H1 (cell line): Measurements from ENCODE around the gene ARHGAP1. TPM values are rescaled to one million over a fixed set of nuclear protein-coding genes. Genes with fewer than 3 reads are reported as not detected.

Source experiments
- CTCF ChIA-PET: fragments of 300-600 bp; sonication (Branson Sonifier 250); formaldehyde crosslinking; loops from one replicate; lab custom pipeline; 2021; ENCODE audit not compliant: partially characterized antibody; lab: Charles Lee
- POLR2A ChIA-PET: fragments of 300-600 bp; sonication (Branson Sonifier 250); formaldehyde crosslinking; loops from one replicate; lab custom pipeline; 2021; ENCODE audit warnings: inconsistent platforms; ENCODE audit not compliant: partially characterized antibody; lab: Charles Lee
- DNase-seq, 2 experiments: peaks; one replicate each; pipeline versions ENCODE4 v3.0.0 to v3.0.0-alpha.2; 2010 to 2022; ENCODE audit warnings: low spot score in 2 of 2, low read depth in 1 of 2, mixed read lengths in 1 of 2
- FAIRE-seq: peaks from 2 replicates; lab custom pipeline; 2011; peaks lifted over from hg19 to GRCh38; lab: Jason Lieb, UNC
- H2AFZ ChIP-seq: 2 replicates; pipeline ENCODE4 v1.8.1; 2012; ENCODE audit warnings: low read length, inconsistent platforms
- H2AK5ac ChIP-seq: 2 replicates; pipeline ENCODE4 v1.6.1; 2013; ENCODE audit warnings: low read depth, low read length
- H2BK120ac ChIP-seq: replicated peaks from 2 replicates; pipeline ENCODE3; 2013; ENCODE audit warnings: low read depth, low read length, inconsistent platforms
- H2BK12ac ChIP-seq: 2 replicates; pipeline ENCODE4 v1.6.1; 2013; ENCODE audit warnings: low read depth, low read length
- H2BK15ac ChIP-seq: 2 replicates; pipeline ENCODE4 v1.6.1; 2013; ENCODE audit warnings: low read length
- H2BK20ac ChIP-seq: 2 replicates; pipeline ENCODE4 v1.6.1; 2013; ENCODE audit warnings: low read length
- H2BK5ac ChIP-seq: 2 replicates; pipeline ENCODE4 v1.6.1; 2013; ENCODE audit warnings: low read depth, low read length
- H3K14ac ChIP-seq: 2 replicates; pipeline ENCODE4 v1.6.1; 2013; ENCODE audit warnings: inconsistent platforms; ENCODE audit not compliant: insufficient read length
- H3K18ac ChIP-seq: 2 replicates; pipeline ENCODE4 v1.6.1; 2013; ENCODE audit warnings: low read length; ENCODE audit errors: extremely low read depth
- H3K23ac ChIP-seq: 2 replicates; pipeline ENCODE4 v1.6.1; 2013; ENCODE audit warnings: inconsistent platforms; ENCODE audit not compliant: insufficient read length
- H3K23me2 ChIP-seq: 2 replicates; pipeline ENCODE4 v1.6.1; 2013; ENCODE audit warnings: low read depth, low read length
- H3K27ac ChIP-seq: 2 replicates; pipeline ENCODE4 v1.6.1; 2011; ENCODE audit warnings: low read depth, low read length, inconsistent platforms
- H3K27me3 ChIP-seq, 4 experiments: replicated peaks in 1 of 4; 1 replicate in 1 of 4; 2 replicates in 3 of 4; pipeline versions ENCODE4 v1.6.1 to v1.8.1; 2011 to 2013; ENCODE audit warnings: low read length in 3 of 4, mild to moderate bottlenecking in 3 of 4, inconsistent platforms in 2 of 4, mixed read lengths in 2 of 4, moderate library complexity in 1 of 4; ENCODE audit not compliant: control insufficient read depth in 3 of 4, insufficient read depth in 3 of 4; ENCODE audit errors: extremely low read depth in 1 of 4
- H3K36me3 ChIP-seq, 4 experiments: 2 replicates each; pipeline versions ENCODE4 v1.6.1 to v1.8.1; 2011 to 2013; ENCODE audit warnings: mild to moderate bottlenecking in 4 of 4, low read length in 3 of 4, moderate library complexity in 2 of 4, control low read depth in 1 of 4, inconsistent platforms in 1 of 4; ENCODE audit not compliant: insufficient read depth in 4 of 4, control insufficient read depth in 2 of 4
- H3K4ac ChIP-seq: replicated peaks from 2 replicates; pipeline ENCODE3; 2013; ENCODE audit warnings: low read length, low read depth, mixed read lengths, inconsistent platforms; ENCODE audit not compliant: insufficient read length
- H3K4me1 ChIP-seq, 4 experiments: replicated peaks in 1 of 4; 1 replicate in 1 of 4; 2 replicates in 3 of 4; pipeline versions ENCODE4 v1.6.1 to v1.8.1; 2011 to 2013; ENCODE audit warnings: low read length in 3 of 4, inconsistent platforms in 2 of 4, mixed read lengths in 1 of 4; ENCODE audit not compliant: insufficient read depth in 4 of 4, control insufficient read depth in 3 of 4
- H3K4me2 ChIP-seq, 2 experiments: 2 replicates each; pipeline versions ENCODE4 v1.6.1 to v1.8.1; 2011 to 2013; ENCODE audit warnings: low read depth in 2 of 2, low read length in 2 of 2, control low read depth in 1 of 2, inconsistent platforms in 1 of 2, mild to moderate bottlenecking in 1 of 2; ENCODE audit not compliant: insufficient read depth in 1 of 2
- H3K4me3 ChIP-seq, 4 experiments: fragments of 200-600, 300-600 bp in 1 of 4; sonication (generic), shearing (Covaris generic), sonication (Bioruptor Twin) in 1 of 4; 2 replicates each; pipeline versions ENCODE4 v1.5.1 to v1.8.1; 2011 to 2016; ENCODE audit warnings: low read length in 4 of 4, low read depth in 3 of 4, control low read depth in 2 of 4, inconsistent platforms in 2 of 4, mild to moderate bottlenecking in 2 of 4, mixed read lengths in 1 of 4, moderate library complexity in 1 of 4; ENCODE audit not compliant: insufficient read depth in 2 of 4; ENCODE audit errors: extremely low read depth in 1 of 4
- H3K56ac ChIP-seq: replicated peaks from 2 replicates; pipeline ENCODE3; 2013; ENCODE audit warnings: low read depth, mild to moderate bottlenecking, mixed read lengths, low read length, inconsistent platforms; ENCODE audit not compliant: insufficient read length
- H3K79me1 ChIP-seq: 2 replicates; pipeline ENCODE4 v1.6.1; 2013; ENCODE audit warnings: low read depth, low read length, control low read depth
- H3K79me2 ChIP-seq, 2 experiments: 2 replicates each; pipeline versions ENCODE4 v1.6.1 to v1.8.1; 2012 to 2013; ENCODE audit warnings: low read length in 2 of 2, mild to moderate bottlenecking in 2 of 2, inconsistent platforms in 1 of 2; ENCODE audit not compliant: insufficient read depth in 2 of 2, control insufficient read depth in 1 of 2
- H3K9ac ChIP-seq, 4 experiments: replicated peaks in 1 of 4; 1 replicate in 1 of 4; 2 replicates in 3 of 4; pipeline versions ENCODE4 v1.6.1 to v1.8.1; 2011 to 2013; ENCODE audit warnings: low read depth in 3 of 4, low read length in 3 of 4, control low read depth in 2 of 4, mild to moderate bottlenecking in 2 of 4, moderate library complexity in 2 of 4, inconsistent platforms in 1 of 4; ENCODE audit errors: extremely low read depth in 1 of 4
- H3K9me3 ChIP-seq, 2 experiments: 2 replicates each; pipeline versions ENCODE4 v1.6.1 to v1.8.1; 2012 to 2013; ENCODE audit warnings: mild to moderate bottlenecking in 2 of 2, moderate library complexity in 2 of 2, control low read depth in 1 of 2, inconsistent platforms in 1 of 2, low read depth in 1 of 2, low read length in 1 of 2, mixed read lengths in 1 of 2; ENCODE audit not compliant: insufficient read depth in 2 of 2
- H4K20me1 ChIP-seq, 2 experiments: replicated peaks in 1 of 2; 2 replicates each; pipeline versions ENCODE3 to v1.8.1; 2011 to 2013; ENCODE audit warnings: inconsistent platforms in 2 of 2, low read length in 2 of 2, mild to moderate bottlenecking in 1 of 2; ENCODE audit not compliant: insufficient read depth in 2 of 2, control insufficient read depth in 1 of 2
- H4K5ac ChIP-seq: 2 replicates; pipeline ENCODE4 v1.6.1; 2013; ENCODE audit warnings: low read length, low read depth, mixed read lengths, inconsistent platforms; ENCODE audit not compliant: insufficient read length
- H4K8ac ChIP-seq: 2 replicates; pipeline ENCODE4 v1.8.0; 2013; ENCODE audit warnings: mild to moderate bottlenecking, moderate library complexity, low read length, inconsistent platforms; ENCODE audit not compliant: insufficient read depth; ENCODE audit errors: extremely low read depth
- H4K91ac ChIP-seq: replicated peaks from 2 replicates; pipeline ENCODE3; 2013; ENCODE audit warnings: low read length, mixed read lengths, inconsistent platforms; ENCODE audit not compliant: insufficient read length
- EGR1 ChIP-seq: IDR thresholded peaks from 2 replicates; pipeline ENCODE4 v1.6.1; 2011; ENCODE audit warnings: low read depth, low read length, borderline replicate concordance
- EZH2 ChIP-seq: fragments of 200-600 bp; sonication (generic); IDR thresholded peaks from 2 replicates; pipeline ENCODE4 v1.7.1; 2012; ENCODE audit warnings: low read depth, mild to moderate bottlenecking, moderate library complexity, low read length, inconsistent platforms; ENCODE audit not compliant: severe bottlenecking
- HDAC6 ChIP-seq: IDR thresholded peaks from one replicate; pipeline ENCODE4 v1.7.1; 2012; ENCODE audit warnings: low read depth, mild to moderate bottlenecking, inconsistent platforms, low read length, moderate library complexity
- SIRT6 ChIP-seq: IDR thresholded peaks from one replicate; pipeline ENCODE4 v1.7.1; 2012; ENCODE audit warnings: low read length, inconsistent platforms
- WGBS, 2 experiments: shearing (Covaris generic) in 1 of 2; methylation state at CpG; one replicate each; pipeline versions ENCODE4 v1.1.6 to v1.1.7; 2013 to 2015; ENCODE audit warnings: low lambda C conversion rate in 2 of 2, mixed read lengths in 2 of 2, inconsistent platforms in 1 of 2, low coverage in 1 of 2, missing lambda C conversion rate in 1 of 2; ENCODE audit not compliant: insufficient replicate concordance in 2 of 2, insufficient coverage in 1 of 2, insufficient read length in 1 of 2; ENCODE audit errors: extremely low coverage in 1 of 2, missing lambda C conversion rate in 1 of 2; 5-methylcytosine and 5-hydroxymethylcytosine counted together
- polyA plus RNA-seq, 7 experiments: library from polyadenylated mRNA; depleted of rRNA in 3 of 7; stranded (reverse) in 5 of 7; unstranded in 2 of 7; fragments of >200 nt in 5 of 7; fragments of 200-250 nt in 2 of 7; gene quantifications; 1 replicate in 5 of 7; 2 replicates in 1 of 7; 4 replicates in 1 of 7; pipeline versions ENCODE4 v1.2.1 to v1.2.3, GENCODE V29; 2011 to 2013; ENCODE audit warnings: missing spikeins in 2 of 7, mixed read lengths in 2 of 7
- total RNA-seq: library from RNA; stranded (reverse); fragmentation: NEBNext Ultra II Directional; extraction: Animal tissue kit (Norgen Biotek cat#: 25700); gene quantifications from 2 replicates; pipeline ENCODE4 v1.2.1, GENCODE V29; 2021

The ARHGAP1 gene
- total and polyA plus RNA-seq, 2 of the 8 experiments (the other 6 are each of a cell fraction or from before 2014, with no cell fraction given): 28.6 to 58.8 TPM

DNA sequence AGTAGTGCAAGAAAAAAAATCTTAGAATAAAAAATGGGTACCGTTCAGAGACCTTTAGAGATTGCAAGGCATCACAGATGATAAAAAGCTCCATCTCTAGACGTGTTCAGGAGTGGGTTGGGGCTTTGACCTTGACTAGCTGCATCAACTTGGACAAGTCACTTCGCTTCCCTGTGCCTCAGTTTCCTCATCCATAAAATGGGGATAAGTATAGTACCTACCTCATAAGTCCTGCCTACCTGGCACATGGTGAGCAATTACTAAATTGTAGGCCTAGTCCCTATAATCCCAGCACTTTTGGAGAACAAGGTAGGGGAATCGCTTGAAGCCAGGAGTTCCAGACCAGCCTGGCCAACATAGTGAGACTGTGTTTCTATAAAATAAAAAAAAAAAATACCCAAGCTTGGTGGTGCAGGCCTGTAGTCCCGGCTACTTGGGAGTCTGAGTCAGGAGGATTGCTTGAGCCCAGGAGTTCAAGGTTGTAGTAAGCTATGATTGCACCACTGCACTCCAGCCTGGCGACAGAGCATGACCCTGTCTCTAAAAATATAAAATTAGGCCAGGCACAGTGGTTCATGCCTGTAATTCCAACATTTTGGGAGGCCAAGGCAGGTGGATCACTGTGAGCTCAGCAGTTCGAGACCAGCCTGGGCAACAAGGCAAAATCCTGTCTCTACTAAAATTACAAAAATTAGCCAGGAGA is 12.6 kb upstream of the ARHGAP1 start:
- no peaks in the 10 kb centered on the region for H4K20me1 ChIP-seq
- no peak overlapping the region for H4K91ac ChIP-seq
- H3K56ac ChIP-seq: no peak overlapping the region
- H3K79me2 ChIP-seq: no peaks in the 10 kb centered on the region
- H2BK12ac ChIP-seq: no peak overlapping the region
- H4K5ac ChIP-seq: no peak overlapping the region
- H3K18ac ChIP-seq: no peak overlapping the region
- no peaks in the 10 kb centered on the region for H3K36me3 ChIP-seq
- no peak overlapping the region for H3K23ac ChIP-seq
- no peak overlapping the region for H3K9ac ChIP-seq
- DNase-seq (no peak), FAIRE-seq (no peak)
- H2BK120ac ChIP-seq: no peak overlapping the region
- H2AK5ac ChIP-seq: no peak overlapping the region
- H3K23me2 ChIP-seq: no peaks in the 10 kb centered on the region
- no peak overlapping the region for H2BK15ac ChIP-seq
- TF ChIP-seq EZH2 (no peak), SIRT6 (no peak), HDAC6 (no peak), EGR1 (no peak)
- TF ChIP-seq, all 59 proteins: peak for 0
- Histone ChIP-seq H2BK5ac (no peak overlapping the region), H2AFZ (no peak overlapping the region), H3K9me3 (no peaks in the 10 kb centered on the region), H2BK20ac (no peak overlapping the region), H3K4me3 (no peak overlapping the region), H3K4me1 (0 out of 7 replicates have a peak, but pooled peaks cover 0 to under 1% (median 0%) of the 10 kb centered on the region in 4 experiments), H3K27me3 (no peaks in the 10 kb centered on the region), H4K8ac (no peak overlapping the region), H3K4ac (no peak overlapping the region), H3K27ac (no peak overlapping the region), H3K4me2 (no peak overlapping the region), H3K79me1 (no peaks in the 10 kb centered on the region; the same call in 1 of the 2 replicates), H3K14ac (no peak overlapping the region)
- ChIA-PET CTCF (interaction anchor here (1.2 kb wide), 1 partner anchor 10 kb away, joined by 3 read pairs; no protein-coding TSS in a partner anchor), POLR2A (interaction anchor here (0.6 to 2.5 kb wide), 3 partner anchors 11 to 131 kb away, joined by 3 to 18 read pairs (median 3); partner anchors contain the start of genes ARHGAP1 and ZNF408)
- 91% methylated on average over 7 of the region's 7 CpGs; no CpG with 5 or more reads in 1 of the 2 experiments for WGBS, 2 experiments
